Measurements from ENCODE around the gene RNF44.

Gene RNF44

DNA sequence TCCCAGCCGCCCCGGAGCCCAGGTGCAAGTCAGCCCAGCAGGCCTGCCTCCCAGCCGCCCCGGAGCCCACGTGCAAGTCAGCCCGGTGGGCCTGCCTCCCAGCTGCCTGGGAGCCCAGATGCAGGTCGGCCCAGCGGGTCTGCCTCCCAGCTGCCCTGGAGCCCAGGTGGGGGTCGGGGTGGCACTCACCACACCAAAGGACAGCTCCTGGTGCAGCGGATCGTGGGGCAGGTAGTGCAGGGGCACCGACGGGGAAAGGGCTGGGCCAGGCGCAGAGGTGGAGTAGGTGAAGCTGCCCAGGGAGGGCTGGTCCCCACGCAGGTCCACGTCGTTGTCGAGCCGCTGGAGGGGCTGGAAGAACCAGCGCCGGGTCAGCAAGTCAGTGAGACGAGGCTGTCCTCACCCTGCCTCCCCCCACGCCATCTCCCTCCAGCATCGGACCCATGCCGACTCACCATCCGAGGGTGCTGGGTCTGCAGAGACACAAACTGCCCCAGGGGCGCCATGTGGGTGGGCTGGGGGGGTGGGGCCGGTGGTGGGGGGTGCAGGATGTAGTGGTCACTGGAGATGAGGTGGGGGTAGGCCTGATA is 6.7 kb downstream of the RNF44 start:
- TF ChIP-seq, protein P1, sequence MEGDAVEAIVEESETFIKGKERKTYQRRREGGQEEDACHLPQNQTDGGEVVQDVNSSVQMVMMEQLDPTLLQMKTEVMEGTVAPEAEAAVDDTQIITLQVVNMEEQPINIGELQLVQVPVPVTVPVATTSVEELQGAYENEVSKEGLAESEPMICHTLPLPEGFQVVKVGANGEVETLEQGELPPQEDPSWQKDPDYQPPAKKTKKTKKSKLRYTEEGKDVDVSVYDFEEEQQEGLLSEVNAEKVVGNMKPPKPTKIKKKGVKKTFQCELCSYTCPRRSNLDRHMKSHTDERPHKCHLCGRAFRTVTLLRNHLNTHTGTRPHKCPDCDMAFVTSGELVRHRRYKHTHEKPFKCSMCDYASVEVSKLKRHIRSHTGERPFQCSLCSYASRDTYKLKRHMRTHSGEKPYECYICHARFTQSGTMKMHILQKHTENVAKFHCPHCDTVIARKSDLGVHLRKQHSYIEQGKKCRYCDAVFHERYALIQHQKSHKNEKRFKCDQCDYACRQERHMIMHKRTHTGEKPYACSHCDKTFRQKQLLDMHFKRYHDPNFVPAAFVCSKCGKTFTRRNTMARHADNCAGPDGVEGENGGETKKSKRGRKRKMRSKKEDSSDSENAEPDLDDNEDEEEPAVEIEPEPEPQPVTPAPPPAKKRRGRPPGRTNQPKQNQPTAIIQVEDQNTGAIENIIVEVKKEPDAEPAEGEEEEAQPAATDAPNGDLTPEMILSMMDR (conservative IDR thresholded peaks at IDR 0.05) = no peak

DNA sequence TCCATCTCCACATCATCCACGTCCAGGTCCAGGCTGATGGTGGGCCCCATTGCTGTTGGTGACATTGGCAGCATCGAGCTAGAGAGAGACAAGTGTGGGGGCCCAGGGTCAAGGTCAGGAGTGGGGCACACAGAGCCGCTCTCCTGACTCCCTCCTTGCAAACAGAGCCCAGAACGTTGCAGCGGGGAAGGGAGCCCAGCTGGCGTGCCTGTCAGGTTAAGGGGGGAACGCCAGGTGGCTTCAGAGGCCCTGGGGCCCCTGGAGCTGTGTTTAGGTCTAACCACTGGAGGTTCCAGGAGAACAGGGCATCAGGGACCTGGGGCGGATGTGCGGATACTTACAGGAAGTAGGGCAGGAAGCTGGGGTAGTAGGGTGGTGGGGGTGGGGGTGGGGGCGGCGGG is 7.5 kb downstream of the RNF44 start:
- H3K27ac ChIP-seq = no peak overlapping the region
- TF ChIP-seq, protein P1 (conservative IDR thresholded peaks at IDR 0.05) = no peak

More for the DNA sequence above, 6.7 kb downstream of the RNF44 start:
- peak overlapping the region; percentile 99; the same call in 1 of the 2 replicates for H3K27ac ChIP-seq

DNA sequence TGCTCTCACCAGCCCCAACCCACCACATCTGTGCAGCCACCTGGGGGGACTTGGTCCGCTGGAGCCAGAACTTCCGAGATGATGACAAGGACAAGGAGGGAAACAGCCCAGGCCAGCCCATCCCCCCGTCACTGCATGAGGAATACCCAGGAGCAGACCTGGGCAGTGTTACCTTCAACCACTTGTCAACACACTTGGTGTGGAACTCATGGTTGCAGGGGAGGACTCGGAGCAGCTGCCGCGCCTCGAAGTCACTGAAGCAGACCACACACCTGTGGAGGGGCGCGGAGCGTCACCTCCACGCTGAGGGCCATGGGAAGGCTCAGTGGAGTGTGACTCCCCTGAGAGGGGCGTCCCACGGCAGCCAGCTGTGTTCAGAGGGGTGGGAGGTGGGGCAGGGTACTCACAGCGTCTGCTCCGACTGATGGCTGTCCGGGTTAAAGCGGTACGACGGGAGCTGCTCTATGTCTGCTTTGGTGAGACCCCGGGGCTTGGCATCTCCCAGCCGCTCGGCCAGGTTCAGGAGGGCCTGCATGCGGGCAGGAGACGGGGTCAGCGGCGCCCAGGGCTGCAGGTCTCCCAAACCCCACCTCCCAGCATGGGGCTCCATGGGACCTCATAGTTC is 8.0 kb downstream of the RNF44 start:
- H3K27ac ChIP-seq = no peak overlapping the region
- TF ChIP-seq, protein P1 (conservative IDR thresholded peaks at IDR 0.05) = no peak

DNA sequence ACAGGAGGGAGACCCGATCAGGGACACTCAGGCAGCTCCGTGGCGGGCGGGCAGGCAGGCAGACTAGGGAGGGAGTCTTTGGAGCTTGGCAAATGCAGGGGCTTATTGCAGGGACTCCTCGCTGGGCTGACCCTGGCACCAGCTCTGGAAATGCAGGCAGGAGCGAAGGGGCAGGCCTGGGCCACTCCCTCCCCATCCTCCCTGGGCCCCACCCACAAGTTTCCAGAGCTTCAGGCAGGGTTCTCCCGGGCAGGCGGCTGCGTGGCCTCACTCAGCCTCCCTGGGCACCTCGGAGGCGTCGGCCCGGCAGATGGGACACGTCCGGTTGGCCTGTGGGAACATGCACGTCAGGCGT is 8.5 kb downstream of the RNF44 start:
- TF ChIP-seq, protein P1 (conservative IDR thresholded peaks at IDR 0.05) = no peak

DNA sequence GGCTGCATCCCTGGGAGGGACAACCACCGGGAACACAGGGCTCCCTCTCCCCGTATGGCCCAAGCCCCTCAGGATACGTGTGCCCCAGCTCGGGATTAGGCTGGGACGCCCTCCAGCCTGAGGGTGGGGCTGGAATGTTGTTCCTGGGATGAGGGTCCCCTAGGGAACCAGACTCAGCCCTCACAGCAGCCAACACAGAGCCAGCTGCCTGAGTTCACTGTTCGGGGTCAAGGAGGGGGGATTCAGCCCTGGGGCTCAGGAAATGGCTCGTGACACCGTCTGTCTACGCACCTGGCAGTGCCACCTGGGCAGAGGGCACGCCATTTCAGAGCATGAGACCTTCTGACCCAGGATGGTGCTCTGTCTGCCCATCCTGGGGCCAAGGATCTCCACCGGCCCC is 8.9 kb downstream of the RNF44 start:
- H3K27ac ChIP-seq = no peak overlapping the region
- TF ChIP-seq, protein P1 (conservative IDR thresholded peaks at IDR 0.05) = no peak

More for the DNA sequence above, 8.5 kb downstream of the RNF44 start:
- H3K27ac ChIP-seq = no peak overlapping the region

DNA sequence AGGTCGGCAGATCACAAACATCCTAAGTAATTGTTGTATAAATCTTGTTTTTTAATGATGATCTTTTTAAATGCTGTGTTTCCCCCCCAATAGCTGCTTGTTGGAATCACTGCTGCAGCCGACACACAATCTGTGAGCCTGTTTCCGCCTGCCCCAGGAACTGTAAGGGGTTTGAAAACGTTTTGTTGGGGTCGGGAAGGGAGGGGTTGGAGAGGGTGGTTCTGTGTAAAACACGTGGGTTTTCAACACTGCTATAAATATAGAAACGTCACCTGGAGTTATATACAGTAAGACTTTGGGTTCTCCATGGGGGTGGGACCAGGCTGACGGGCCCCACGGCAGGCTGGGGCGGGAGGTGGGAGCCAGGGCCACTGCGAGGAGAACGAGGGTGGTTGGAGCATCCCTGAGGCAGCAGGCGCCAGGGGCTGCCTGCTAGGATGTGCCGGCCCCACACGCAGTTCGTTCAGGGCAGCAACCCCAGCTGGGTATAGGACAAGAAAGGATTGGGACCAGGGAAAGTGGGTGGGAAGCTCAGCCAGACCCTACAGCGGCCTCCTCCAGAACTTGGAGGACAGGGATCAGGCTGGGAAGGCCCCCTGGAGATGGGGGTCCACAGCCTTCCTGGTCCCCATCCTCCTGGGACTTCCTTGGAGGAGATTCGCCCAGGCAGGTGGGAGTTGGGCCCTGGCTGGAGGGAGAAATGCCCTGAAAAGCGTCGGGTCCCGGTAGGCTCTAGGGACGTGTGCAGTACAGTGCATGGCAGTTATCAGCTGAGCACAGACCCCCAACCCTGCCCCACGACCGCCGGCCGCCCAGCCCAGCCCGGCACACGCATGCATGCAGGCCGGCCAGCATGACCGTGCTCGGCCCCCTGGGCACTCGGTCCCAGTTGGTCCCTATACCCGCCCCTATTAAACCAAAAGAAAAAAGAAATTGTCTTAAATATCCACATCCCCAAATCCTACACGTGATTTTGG is 9.7 kb downstream of the RNF44 start:
- H3K27ac ChIP-seq = no peak overlapping the region
- TF ChIP-seq, protein P1 (conservative IDR thresholded peaks at IDR 0.05) = no peak

DNA sequence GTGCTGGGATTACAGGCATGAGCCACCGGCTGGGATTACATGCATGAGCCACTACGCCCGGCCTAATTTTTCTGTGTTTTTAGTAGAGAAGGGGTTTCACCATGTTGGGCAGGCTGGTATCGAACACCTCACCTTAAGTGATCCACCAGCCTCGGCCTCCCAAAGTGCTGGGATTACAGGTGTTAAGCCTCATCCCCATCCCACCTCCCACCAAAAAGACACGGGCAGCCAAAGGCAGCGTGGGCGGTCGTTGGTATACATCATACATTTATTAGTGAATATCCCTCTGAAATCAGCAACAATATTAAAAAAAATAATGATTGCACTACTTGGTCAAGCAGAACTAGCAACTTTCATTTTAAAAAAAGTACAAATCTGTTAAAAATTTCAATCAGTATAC is 10.7 kb downstream of the RNF44 start:
- no peak overlapping the region for H3K27ac ChIP-seq
- TF ChIP-seq, protein P1 (conservative IDR thresholded peaks at IDR 0.05) = no peak
